ENCODE results near the gene EZR. TPM values are rescaled to one million over a fixed set of nuclear protein-coding genes. Genes with fewer than 3 reads are reported as not detected.

The EZR gene
- total RNA-seq, 4 donors from 2014 or later = 201 to 515 (median 470) TPM

DNA sequence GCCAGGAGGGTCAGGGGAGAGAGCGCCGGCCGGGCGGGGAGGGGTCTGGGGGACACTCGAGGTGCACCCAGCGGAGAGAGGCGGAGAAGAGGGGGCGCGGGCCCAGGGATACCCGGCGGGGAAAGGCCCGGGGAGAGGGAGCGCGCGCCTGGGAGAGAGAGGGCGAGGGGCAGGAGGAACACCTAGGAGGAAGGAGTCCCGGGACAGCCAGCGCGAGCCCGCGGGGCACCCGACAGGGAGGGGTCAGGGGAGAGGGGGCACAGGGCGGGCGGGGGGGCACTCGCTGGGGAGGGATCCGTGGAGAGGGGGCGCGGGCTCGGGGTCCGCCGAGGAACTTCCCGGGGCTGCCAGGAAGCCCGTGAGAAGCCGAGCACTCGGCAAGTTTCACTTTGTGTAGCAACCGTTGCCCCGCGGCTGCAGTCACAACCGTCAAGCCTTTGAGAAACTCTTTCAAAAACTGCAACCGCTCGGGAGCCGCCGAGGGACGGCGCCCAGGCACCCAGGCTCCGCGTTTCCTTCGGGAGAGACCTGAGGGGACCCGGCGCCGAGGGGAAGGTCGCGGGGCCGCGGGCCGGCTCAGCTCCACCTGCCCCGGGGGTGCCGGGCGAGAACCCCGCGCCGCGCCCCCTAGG, 471 bp downstream of the EZR start:
- DNase-seq = peak; percentile 51 to 85 (median 83)
- H3K4me1 ChIP-seq = peaks cover 0 to 30% (median 6%) of the 10 kb centered on the region in 4 donors

DNA sequence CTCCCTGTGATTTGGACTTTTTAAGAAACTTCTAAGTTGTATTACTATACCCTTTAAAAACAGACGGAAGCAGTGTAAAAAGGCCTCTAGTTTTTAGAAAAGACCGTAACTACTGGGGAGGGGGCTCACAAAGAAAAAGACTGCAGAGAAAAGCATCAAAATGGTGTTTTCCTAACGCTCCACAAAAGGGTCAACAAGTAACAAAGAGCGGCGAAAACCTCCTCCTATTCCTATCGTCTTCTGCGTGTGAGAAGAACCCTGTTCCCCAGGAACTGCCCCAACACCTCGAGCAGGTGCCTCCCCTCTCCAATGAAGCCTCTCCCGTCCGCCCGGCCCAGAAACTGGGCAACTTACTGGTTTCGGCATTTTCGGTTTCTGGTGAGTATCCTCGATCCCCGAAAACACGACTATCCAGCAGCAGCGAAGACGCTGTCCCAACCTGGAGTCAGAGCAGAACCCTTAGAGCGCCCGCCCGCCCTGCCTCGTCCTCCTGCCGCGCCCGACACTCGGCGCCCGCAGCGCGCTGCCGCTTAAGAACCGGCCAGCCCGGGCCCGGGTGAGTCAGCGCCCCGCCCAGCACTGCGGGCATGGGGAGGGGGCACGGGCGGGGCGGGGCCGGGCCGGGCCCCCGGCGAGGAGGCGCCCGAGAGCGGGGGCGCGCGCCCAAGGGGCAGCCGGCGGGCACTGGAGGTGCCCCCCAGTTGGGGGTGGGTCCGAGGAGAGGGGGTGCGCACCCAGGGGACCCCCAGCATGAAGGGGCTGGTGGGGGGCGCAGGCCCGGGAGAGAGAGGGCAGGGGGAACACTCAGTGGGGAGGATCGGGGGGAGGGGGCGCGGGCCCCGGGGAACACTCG, 1.2 kb downstream of the EZR start:
- Histone ChIP-seq H3K9me3 (no peaks in the 10 kb centered on the region), H3K27ac (peak overlapping the region; percentile 99 to 100 (median 99)), H3K4me1 (peaks cover 0 to 38% (median 13%) of the 10 kb centered on the region in 4 donors), H3K27me3 (no peaks in the 10 kb centered on the region), H3K4me3 (peak overlapping the region; percentile 75 to 96 (median 86)), H3K36me3 (peaks cover 0 to 20% (median 0%) of the 10 kb centered on the region in 3 donors)
- no peak for TF ChIP-seq CTCF (IDR thresholded peaks at IDR 0.05)
- TF ChIP-seq POLR2A (IDR thresholded peaks at IDR 0.05) = peak; percentile 98 to 99
- peak; percentile 84 to 94 (median 92) for DNase-seq

More for the DNA sequence above, 471 bp downstream of the EZR start:
- TF ChIP-seq CTCF (IDR thresholded peaks at IDR 0.05) (no peak), POLR2A (IDR thresholded peaks at IDR 0.05) (no peak)
- peak overlapping the region; percentile 99 to 100 (median 99) for H3K27ac ChIP-seq
- H3K36me3 ChIP-seq = peaks cover 0 to 12% (median 0%) of the 10 kb centered on the region in 3 donors
- no peaks in the 10 kb centered on the region for H3K9me3 ChIP-seq
- H3K4me3 ChIP-seq = peak overlapping the region; percentile 75 to 96 (median 86)
- H3K27me3 ChIP-seq = no peaks in the 10 kb centered on the region

DNA sequence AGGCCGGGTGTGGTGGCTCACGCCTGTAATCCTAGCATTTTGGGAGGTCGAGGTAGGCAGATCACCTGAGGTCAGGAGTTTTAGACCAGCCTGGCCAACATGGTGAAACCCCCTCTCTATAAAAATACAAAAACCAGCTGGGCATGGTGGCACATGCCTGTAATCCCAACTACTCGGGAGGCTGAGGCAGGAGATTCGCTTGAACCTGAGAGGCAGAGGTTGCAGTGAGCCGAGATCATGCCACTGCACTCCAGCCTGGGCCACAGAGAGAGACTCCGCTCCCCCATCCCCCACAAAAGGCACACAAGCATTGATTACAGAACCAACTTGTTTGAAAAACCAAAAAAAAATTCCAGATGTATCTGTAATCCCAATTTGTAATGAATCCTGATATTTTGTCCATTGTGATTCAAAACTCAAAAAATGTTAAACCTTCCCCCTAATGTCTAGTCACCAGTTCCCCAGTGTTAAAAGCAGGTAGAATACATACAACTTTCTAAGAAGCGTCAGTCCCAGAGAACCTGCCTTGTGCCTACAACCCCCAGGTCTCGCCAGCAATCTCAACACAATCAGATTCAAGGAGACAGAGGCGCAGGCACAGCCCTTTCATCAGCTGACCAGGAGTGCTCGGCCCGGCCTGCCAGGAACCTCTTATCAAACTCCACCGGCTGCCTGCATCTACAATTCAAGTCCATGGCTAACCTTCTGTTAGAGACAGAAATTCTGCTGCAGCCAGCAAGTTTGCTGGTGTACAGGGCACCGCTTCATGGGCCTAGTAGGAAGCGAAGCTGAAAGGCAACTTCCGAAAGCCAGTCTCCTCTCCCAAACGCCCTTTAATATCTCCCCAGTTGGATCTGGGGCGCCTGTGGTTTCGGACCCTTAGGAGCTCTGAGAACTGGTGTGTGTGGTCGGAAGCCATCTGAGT, 2.1 kb downstream of the EZR start:
- Histone ChIP-seq H3K36me3 (peaks cover 0 to 26% (median 0%) of the 10 kb centered on the region in 3 donors), H3K4me1 (peaks cover 0 to 46% (median 18%) of the 10 kb centered on the region in 4 donors), H3K27me3 (no peaks in the 10 kb centered on the region), H3K27ac (peak overlapping the region; percentile 99 to 100 (median 99)), H3K9me3 (no peaks in the 10 kb centered on the region), H3K4me3 (peak overlapping the region; percentile 75 to 96 (median 86))
- DNase-seq = peak; percentile 64 to 83 (median 75)
- TF ChIP-seq CTCF (IDR thresholded peaks at IDR 0.05) (no peak), POLR2A (IDR thresholded peaks at IDR 0.05) (peak; percentile 37 to 62)

- no peak for TF ChIP-seq CTCF (IDR thresholded peaks at IDR 0.05)
- TF ChIP-seq POLR2A (IDR thresholded peaks at IDR 0.05) = peak; percentile 30 to 49
- Histone ChIP-seq H3K27ac (peak overlapping the region; percentile 99 to 100 (median 99)), H3K27me3 (no peaks in the 10 kb centered on the region), H3K36me3 (peaks cover 0 to 28% (median 0%) of the 10 kb centered on the region in 3 donors), H3K4me1 (peaks cover 0 to 47% (median 20%) of the 10 kb centered on the region in 4 donors), H3K4me3 (peak overlapping the region; percentile 75 to 96 (median 86)), H3K9me3 (no peaks in the 10 kb centered on the region)
- peak in 1 of 3 donors; percentile 33 for DNase-seq
These were observed 2.8 kb downstream of the EZR start for GRCh38 chr6:158816329-158816728.

GRCh38 chr6:158815907-158816306, 3.3 kb downstream of the EZR start:
- DNase-seq = peak in 1 of 3 donors; percentile 13
- Histone ChIP-seq H3K27ac (peak overlapping the region; percentile 99 to 100 (median 99)), H3K4me1 (peaks cover 0 to 47% (median 20%) of the 10 kb centered on the region in 4 donors), H3K9me3 (no peaks in the 10 kb centered on the region), H3K4me3 (peak overlapping the region; percentile 75 to 96 (median 86)), H3K36me3 (peaks cover 0 to 28% (median 0%) of the 10 kb centered on the region in 3 donors), H3K27me3 (no peaks in the 10 kb centered on the region)
- no peak for TF ChIP-seq POLR2A (IDR thresholded peaks at IDR 0.05)
- no peak for TF ChIP-seq CTCF (IDR thresholded peaks at IDR 0.05)

All from Peyer's patch (tissue), 4 donors.